ENCODE data around the gene INHBC.

Gene INHBC

DNA sequence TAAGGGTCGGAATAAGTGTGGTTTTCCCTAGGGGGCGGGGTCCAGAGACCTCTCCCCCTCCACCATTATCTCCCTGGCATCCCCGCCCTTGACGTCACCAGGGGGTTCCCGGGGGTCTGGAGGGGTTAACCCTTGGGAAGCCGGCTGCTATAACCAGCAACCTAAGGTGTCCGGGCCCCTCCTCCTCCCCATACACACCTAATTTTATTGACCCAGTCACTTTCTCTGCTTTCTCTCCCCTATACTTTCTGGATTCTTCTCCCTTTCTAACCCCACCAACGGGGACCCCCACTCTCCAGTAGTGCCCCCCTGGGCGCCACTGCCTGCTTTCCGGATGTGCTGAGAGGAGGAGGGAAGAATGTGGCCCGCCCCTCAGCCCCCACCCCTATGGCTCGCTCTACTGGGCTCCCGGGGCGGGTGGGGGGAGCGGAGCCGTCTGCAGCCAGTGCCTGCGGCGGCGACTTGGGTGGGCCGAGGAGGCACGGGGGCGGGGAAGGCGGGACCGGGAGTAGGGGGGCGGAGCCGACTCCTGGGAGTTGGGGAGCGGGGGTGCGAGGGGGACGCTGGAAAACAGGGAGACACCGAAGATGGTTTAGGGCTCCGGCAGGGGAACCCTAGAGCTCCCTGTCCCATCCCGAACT lies 26.8 kb downstream of the INHBC start (continued):
- TF ChIP-seq, protein P1, sequence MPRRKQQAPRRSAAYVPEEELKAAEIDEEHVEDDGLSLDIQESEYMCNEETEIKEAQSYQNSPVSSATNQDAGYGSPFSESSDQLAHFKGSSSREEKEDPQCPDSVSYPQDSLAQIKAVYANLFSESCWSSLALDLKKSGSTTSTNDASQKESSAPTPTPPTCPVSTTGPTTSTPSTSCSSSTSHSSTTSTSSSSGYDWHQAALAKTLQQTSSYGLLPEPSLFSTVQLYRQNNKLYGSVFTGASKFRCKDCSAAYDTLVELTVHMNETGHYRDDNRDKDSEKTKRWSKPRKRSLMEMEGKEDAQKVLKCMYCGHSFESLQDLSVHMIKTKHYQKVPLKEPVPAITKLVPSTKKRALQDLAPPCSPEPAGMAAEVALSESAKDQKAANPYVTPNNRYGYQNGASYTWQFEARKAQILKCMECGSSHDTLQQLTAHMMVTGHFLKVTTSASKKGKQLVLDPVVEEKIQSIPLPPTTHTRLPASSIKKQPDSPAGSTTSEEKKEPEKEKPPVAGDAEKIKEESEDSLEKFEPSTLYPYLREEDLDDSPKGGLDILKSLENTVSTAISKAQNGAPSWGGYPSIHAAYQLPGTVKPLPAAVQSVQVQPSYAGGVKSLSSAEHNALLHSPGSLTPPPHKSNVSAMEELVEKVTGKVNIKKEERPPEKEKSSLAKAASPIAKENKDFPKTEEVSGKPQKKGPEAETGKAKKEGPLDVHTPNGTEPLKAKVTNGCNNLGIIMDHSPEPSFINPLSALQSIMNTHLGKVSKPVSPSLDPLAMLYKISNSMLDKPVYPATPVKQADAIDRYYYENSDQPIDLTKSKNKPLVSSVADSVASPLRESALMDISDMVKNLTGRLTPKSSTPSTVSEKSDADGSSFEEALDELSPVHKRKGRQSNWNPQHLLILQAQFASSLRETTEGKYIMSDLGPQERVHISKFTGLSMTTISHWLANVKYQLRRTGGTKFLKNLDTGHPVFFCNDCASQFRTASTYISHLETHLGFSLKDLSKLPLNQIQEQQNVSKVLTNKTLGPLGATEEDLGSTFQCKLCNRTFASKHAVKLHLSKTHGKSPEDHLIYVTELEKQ (tag by site-specific recombination; IDR thresholded peaks at IDR 0.05; ENCODE audit: borderline replicate concordance), result no peak
- peak; percentile 90 for TF ChIP-seq ZEB2 (tag by site-specific recombination; IDR thresholded peaks at IDR 0.05)
- TF ChIP-seq, protein P2, sequence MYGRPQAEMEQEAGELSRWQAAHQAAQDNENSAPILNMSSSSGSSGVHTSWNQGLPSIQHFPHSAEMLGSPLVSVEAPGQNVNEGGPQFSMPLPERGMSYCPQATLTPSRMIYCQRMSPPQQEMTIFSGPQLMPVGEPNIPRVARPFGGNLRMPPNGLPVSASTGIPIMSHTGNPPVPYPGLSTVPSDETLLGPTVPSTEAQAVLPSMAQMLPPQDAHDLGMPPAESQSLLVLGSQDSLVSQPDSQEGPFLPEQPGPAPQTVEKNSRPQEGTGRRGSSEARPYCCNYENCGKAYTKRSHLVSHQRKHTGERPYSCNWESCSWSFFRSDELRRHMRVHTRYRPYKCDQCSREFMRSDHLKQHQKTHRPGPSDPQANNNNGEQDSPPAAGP (tag by site-specific recombination; IDR thresholded peaks at IDR 0.05), result peak; percentile 59; the same call in 1 of the 2 replicates
- TF ChIP-seq, protein P3, sequence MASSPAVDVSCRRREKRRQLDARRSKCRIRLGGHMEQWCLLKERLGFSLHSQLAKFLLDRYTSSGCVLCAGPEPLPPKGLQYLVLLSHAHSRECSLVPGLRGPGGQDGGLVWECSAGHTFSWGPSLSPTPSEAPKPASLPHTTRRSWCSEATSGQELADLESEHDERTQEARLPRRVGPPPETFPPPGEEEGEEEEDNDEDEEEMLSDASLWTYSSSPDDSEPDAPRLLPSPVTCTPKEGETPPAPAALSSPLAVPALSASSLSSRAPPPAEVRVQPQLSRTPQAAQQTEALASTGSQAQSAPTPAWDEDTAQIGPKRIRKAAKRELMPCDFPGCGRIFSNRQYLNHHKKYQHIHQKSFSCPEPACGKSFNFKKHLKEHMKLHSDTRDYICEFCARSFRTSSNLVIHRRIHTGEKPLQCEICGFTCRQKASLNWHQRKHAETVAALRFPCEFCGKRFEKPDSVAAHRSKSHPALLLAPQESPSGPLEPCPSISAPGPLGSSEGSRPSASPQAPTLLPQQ (tag by site-specific recombination; IDR thresholded peaks at IDR 0.05), result peak; percentile 57; the same call in 1 of the 2 replicates
- no peak for TF ChIP-seq MYNN (tag by site-specific recombination; IDR thresholded peaks at IDR 0.05; ENCODE audit: borderline replicate concordance)
- TF ChIP-seq ZNF24 (tag by site-specific recombination; IDR thresholded peaks at IDR 0.05), result 0 out of 2 replicates have a peak, but pooled peaks have one; percentile 17
- TF ChIP-seq ZNF335 (tag by site-specific recombination; conservative IDR thresholded peaks at IDR 0.05), result peak; percentile 85
- TF ChIP-seq KLF8 (tag by site-specific recombination; IDR thresholded peaks at IDR 0.05), result peak; percentile 75; the same call in 1 of the 2 replicates
- TF ChIP-seq, protein P4, sequence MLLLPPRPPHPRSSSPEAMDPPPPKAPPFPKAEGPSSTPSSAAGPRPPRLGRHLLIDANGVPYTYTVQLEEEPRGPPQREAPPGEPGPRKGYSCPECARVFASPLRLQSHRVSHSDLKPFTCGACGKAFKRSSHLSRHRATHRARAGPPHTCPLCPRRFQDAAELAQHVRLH (tag by site-specific recombination; IDR thresholded peaks at IDR 0.05), result 0 out of 2 replicates have a peak, but pooled peaks have one; percentile 34
- peak; percentile 23 for TF ChIP-seq ZBTB26 (tag by site-specific recombination; optimal IDR thresholded peaks at IDR 0.05)
- TF ChIP-seq ZBTB21 (tag by site-specific recombination; IDR thresholded peaks at IDR 0.05), result peak; percentile 88
- peak; percentile 35 for TF ChIP-seq KLF10 (tag by site-specific recombination; IDR thresholded peaks at IDR 0.05)
- TF ChIP-seq WT1 (tag by site-specific recombination; IDR thresholded peaks at IDR 0.05), result peak; percentile 43; the same call in 1 of the 2 replicates
- TF ChIP-seq ZBTB8A (tag by site-specific recombination; IDR thresholded peaks at IDR 0.05), result peak; percentile 46; the same call in 1 of the 2 replicates
- peak; percentile 45 for TF ChIP-seq OSR2 (tag by site-specific recombination; IDR thresholded peaks at IDR 0.05)
- peak; percentile 96 for TF ChIP-seq GLIS1 (tag by site-specific recombination; IDR thresholded peaks at IDR 0.05)
- peak; percentile 91 for TF ChIP-seq ZIC2 (tag by site-specific recombination; IDR thresholded peaks at IDR 0.05)
- peak; percentile 55 for TF ChIP-seq BCL11A (tag by site-specific recombination; IDR thresholded peaks at IDR 0.05; ENCODE audit: low read depth)
- peak; percentile 38 for TF ChIP-seq ZXDB (tag by site-specific recombination; IDR thresholded peaks at IDR 0.05)
- TF ChIP-seq ZFP41 (tag by site-specific recombination; IDR thresholded peaks at IDR 0.05; ENCODE audit: borderline replicate concordance), result no peak
- TF ChIP-seq ZNF416 (tag by site-specific recombination; IDR thresholded peaks at IDR 0.05), result no peak
- TF ChIP-seq SETDB1 (IDR thresholded peaks at IDR 0.05; ENCODE audit: insufficient read length, low read length), result no peak
- no peak for TF ChIP-seq ZNF560 (tag by site-specific recombination; IDR thresholded peaks at IDR 0.05; ENCODE audit: borderline replicate concordance)
- peak; percentile 69; the same call in 1 of the 2 replicates for TF ChIP-seq EGR2 (tag by site-specific recombination; IDR thresholded peaks at IDR 0.05; ENCODE audit: low read depth)
- TF ChIP-seq ZSCAN4 (tag by site-specific recombination; IDR thresholded peaks at IDR 0.05), result 0 out of 2 replicates have a peak, but pooled peaks have one; percentile 24
- peak; percentile 92 for TF ChIP-seq SP3 (tag by site-specific recombination; IDR thresholded peaks at IDR 0.05)
- TF ChIP-seq ZNF571 (tag by site-specific recombination; IDR thresholded peaks at IDR 0.05), result no peak
- TF ChIP-seq ZNF324 (tag by site-specific recombination; IDR thresholded peaks at IDR 0.05), result peak; percentile 75
- TF ChIP-seq ZNF501 (tag by site-specific recombination; IDR thresholded peaks at IDR 0.05), result no peak
- no peak for TF ChIP-seq ZSCAN23 (tag by site-specific recombination; IDR thresholded peaks at IDR 0.05)
- no peak for TF ChIP-seq ZNF621 (tag by site-specific recombination; IDR thresholded peaks at IDR 0.05)
